Endothelial cell of umbilical vein (primary cell): Measurements from ENCODE around the gene ODAD4.

Source experiments
- EZH2 ChIP-seq: IDR thresholded peaks from 2 replicates; pipeline ENCODE4 v1.6.1; 2012; ENCODE audit warnings: borderline replicate concordance, low read depth, mild to moderate bottlenecking, moderate library complexity, low read length, inconsistent platforms; ENCODE audit not compliant: severe bottlenecking
- FOS ChIP-seq: IDR thresholded peaks from 2 replicates; pipeline ENCODE4 v1.6.1; 2011; ENCODE audit warnings: mild to moderate bottlenecking, low read length, moderate library complexity, borderline replicate concordance; ENCODE audit not compliant: insufficient read depth
- POLR2A ChIP-seq: IDR thresholded peaks from 2 replicates; pipeline ENCODE4 v1.6.1; 2012; ENCODE audit warnings: low read depth, mild to moderate bottlenecking, control low read depth, low read length
- POLR2AphosphoS5 ChIP-seq: IDR thresholded peaks from 2 replicates; pipeline ENCODE4 v1.6.1; 2012; ENCODE audit warnings: low read depth, mild to moderate bottlenecking, control low read depth, low read length, moderate library complexity; ENCODE audit not compliant: insufficient read depth
- TF ChIP-seq, protein P1 (sequence below), 2 donors: IDR thresholded peaks; 1 replicate in 1 of 2; 2 replicates in 1 of 2; pipeline ENCODE4 v1.5.1; 2011; ENCODE audit warnings: low read length in 2 of 2, mild to moderate bottlenecking in 2 of 2, moderate library complexity in 2 of 2, control low read depth in 1 of 2, inconsistent platforms in 1 of 2, low read depth in 1 of 2; ENCODE audit not compliant: insufficient read depth in 1 of 2; ENCODE audit errors: extremely low read depth in 1 of 2

DNA sequence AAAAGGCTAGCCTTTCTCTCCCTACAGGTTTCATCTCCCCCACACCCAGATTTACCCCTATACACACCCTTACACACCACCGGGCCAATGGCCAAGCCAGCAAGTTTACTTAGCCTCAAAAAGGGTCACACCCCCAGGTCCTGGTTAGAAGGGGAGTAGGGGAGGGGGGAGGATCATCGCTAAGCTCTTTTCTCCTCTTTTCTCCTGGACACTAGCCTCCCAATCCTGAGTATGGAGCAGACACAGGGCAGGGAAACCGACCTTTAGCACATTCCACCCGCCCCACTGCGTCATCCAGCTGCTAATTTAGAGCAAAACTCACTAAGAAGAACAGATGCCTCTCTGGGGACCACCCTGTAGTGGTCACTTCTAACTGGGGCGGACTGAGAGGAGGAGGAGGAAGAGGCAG lies 16.1 kb upstream of the ODAD4 start:
- TF ChIP-seq POLR2A (no peak), FOS (no peak), EZH2 (no peak), POLR2AphosphoS5 (no peak)
- TF ChIP-seq, protein P1, sequence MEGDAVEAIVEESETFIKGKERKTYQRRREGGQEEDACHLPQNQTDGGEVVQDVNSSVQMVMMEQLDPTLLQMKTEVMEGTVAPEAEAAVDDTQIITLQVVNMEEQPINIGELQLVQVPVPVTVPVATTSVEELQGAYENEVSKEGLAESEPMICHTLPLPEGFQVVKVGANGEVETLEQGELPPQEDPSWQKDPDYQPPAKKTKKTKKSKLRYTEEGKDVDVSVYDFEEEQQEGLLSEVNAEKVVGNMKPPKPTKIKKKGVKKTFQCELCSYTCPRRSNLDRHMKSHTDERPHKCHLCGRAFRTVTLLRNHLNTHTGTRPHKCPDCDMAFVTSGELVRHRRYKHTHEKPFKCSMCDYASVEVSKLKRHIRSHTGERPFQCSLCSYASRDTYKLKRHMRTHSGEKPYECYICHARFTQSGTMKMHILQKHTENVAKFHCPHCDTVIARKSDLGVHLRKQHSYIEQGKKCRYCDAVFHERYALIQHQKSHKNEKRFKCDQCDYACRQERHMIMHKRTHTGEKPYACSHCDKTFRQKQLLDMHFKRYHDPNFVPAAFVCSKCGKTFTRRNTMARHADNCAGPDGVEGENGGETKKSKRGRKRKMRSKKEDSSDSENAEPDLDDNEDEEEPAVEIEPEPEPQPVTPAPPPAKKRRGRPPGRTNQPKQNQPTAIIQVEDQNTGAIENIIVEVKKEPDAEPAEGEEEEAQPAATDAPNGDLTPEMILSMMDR (IDR thresholded peaks at IDR 0.05; ENCODE audit: extremely low read depth in 1 of 2, insufficient read depth in 1 of 2, low read depth in 1 of 2, low read length in 2 of 2) = no peak
